Lung (tissue), 12 donors: ENCODE data around the gene SMIM33. TPM values are rescaled to one million over a fixed set of nuclear protein-coding genes. Genes with fewer than 3 reads are reported as not detected.
"Not testable (repeated sequence)": the region's sequence is repeated elsewhere in the genome, so short reads cannot be mapped to it uniquely, and the experiment has no call there.

Experiments
- ATAC-seq: fragments of 200-7000 bp; cut with Tn5 transposase; one replicate; pipeline ENCODE4 v1.9.1; 2020; ENCODE audit warnings: moderate number of reproducible peaks; ENCODE audit not compliant: insufficient read depth, low FRiP score
- DNase-seq, 3 donors: peaks; one replicate each; pipeline ENCODE4 v3.0.0-alpha.2; 2013 to 2017
- H3K27ac ChIP-seq, 2 donors: one replicate each; pipeline ENCODE4 v1.5.1; 2013; ENCODE audit warnings: mild to moderate bottlenecking in 2 of 2, moderate library complexity in 2 of 2, control low read depth in 1 of 2, inconsistent platforms in 1 of 2, low read depth in 1 of 2, low read length in 1 of 2
- H3K27me3 ChIP-seq, 3 donors: one replicate each; pipeline ENCODE4 v1.5.1; 2013; ENCODE audit warnings: low read length in 2 of 3; ENCODE audit not compliant: control insufficient read depth in 3 of 3, insufficient read depth in 3 of 3
- H3K36me3 ChIP-seq, 4 donors: one replicate each; pipeline ENCODE4 v1.5.1; 2013; ENCODE audit warnings: low read length in 4 of 4, mild to moderate bottlenecking in 1 of 4, moderate library complexity in 1 of 4; ENCODE audit not compliant: control insufficient read depth in 4 of 4, insufficient read depth in 4 of 4
- H3K4me1 ChIP-seq, 5 donors: one replicate each; pipeline ENCODE4 v1.5.1; 2013; ENCODE audit warnings: low read length in 5 of 5, mild to moderate bottlenecking in 2 of 5, moderate library complexity in 1 of 5; ENCODE audit not compliant: control insufficient read depth in 5 of 5, insufficient read depth in 5 of 5
- H3K4me3 ChIP-seq: one replicate; pipeline ENCODE4 v1.5.1; 2013; ENCODE audit warnings: mild to moderate bottlenecking, control low read depth, moderate library complexity
- H3K9ac ChIP-seq, 2 donors: one replicate each; pipeline ENCODE4 v1.5.1; 2013; ENCODE audit warnings: low read length in 2 of 2, control low read depth in 1 of 2; ENCODE audit not compliant: insufficient read depth in 1 of 2
- H3K9me3 ChIP-seq, 4 donors: one replicate each; pipeline ENCODE4 v1.5.1; 2013; ENCODE audit warnings: low read length in 3 of 4, mild to moderate bottlenecking in 1 of 4, moderate library complexity in 1 of 4; ENCODE audit not compliant: control insufficient read depth in 4 of 4, insufficient read depth in 3 of 4
- CTCF ChIP-seq: IDR thresholded peaks from 2 replicates; pipeline ENCODE4 v1.5.1; 2012; ENCODE audit warnings: mild to moderate bottlenecking; ENCODE audit errors: control extremely low read depth, extremely low read depth
- WGBS, 2 donors: extraction: QIAGEN DNeasy Blood & Tissue Kit; methylation state at CpG; one replicate each; pipeline ENCODE4 v1.1.7; 2013; 5-methylcytosine and 5-hydroxymethylcytosine counted together
- polyA plus RNA-seq, 2 donors: library from polyadenylated mRNA; stranded (reverse); fragments of 200-250 nt; gene quantifications; one replicate each; pipeline ENCODE4 v1.2.1, GENCODE V29; 2013
- total RNA-seq, 2 donors: library from RNA; depleted of rRNA in 1 of 2; stranded (reverse); fragments of >200 nt in 1 of 2; gene quantifications; one replicate each; pipeline ENCODE4 v1.2.1, GENCODE V29; 2014 to 2021
- donor health status: control.
- donor health status: control.
- donor health status: Bipolar disorder and iron deficiency.
- donor health status: healthy.
- donor health status: DM: yes; HTN: yes; CAD: no.

The SMIM33 gene
- total and polyA plus RNA-seq, 4 donors, result 0.17 TPM; not detected in 3

- H3K4me3 ChIP-seq, result no peak overlapping the region
- WGBS, 2 donors, result 59 to 82% methylated on average over 2 of the region's 2 CpGs
- DNase-seq (no peak), ATAC-seq (peak; percentile 24)
- no peaks in the 10 kb centered on the region for H3K27me3 ChIP-seq
- peaks cover 0 to 28% (median 10%) of the 10 kb centered on the region in 4 donors for H3K36me3 ChIP-seq
- no peak for TF ChIP-seq CTCF
- H3K9ac ChIP-seq, result no peak overlapping the region
- peaks cover 0 to 26% (median 8%) of the 10 kb centered on the region in 5 donors for H3K4me1 ChIP-seq
- peak overlapping the region in 1 of 2 donors; percentile 80 for H3K27ac ChIP-seq
- no peaks in the 10 kb centered on the region for H3K9me3 ChIP-seq
Measured at GRCh38 chr5:139473565-139473964, 2.8 kb downstream of the SMIM33 start.

DNA sequence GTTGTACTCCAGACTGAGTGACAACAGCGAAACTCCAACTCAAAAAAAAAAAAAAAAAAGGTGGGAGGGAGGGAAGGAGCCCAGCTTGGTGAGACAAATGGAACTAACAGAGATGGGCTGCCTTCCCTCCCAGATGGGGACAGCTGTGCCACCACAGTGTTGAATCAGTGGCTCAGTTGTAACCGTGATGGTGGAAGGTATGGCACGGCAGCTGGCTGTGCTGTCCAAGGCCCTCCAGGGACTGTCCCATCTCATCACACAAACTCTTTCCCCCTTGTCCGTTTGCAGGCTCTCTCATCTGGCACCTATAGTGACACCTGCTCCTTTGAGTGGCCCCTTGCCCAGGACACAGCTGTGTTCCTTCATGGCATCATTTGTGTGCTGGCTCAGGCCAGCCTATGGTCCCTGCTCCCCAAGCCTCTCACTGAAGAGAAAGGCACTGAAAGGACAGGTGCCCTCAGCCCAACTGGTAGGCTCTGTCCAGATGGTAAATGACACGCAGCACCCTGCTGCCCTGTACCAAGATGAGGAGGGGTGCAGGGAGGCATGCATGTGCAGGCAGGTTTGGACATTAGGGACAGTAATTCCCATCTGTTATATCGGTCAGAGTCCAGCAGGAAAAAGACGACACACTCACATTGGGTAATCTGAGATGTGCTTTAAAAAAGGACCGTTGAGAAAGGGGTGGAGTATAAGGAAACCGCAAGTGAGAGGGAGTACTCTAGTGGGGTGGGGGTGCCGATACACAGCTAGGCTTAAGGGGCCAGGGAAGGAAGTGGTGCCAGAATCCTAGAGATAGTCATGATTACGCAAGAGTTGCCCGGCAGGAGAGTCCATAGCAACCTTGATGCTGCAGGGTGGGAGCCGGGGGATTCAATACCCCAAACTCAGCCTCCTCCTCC, 4.3 kb downstream of the SMIM33 start:
- WGBS, 2 donors, result 22 to 32% methylated on average over 13 of the region's 13 CpGs
- H3K27me3 ChIP-seq, result no peaks in the 10 kb centered on the region
- peak overlapping the region in 1 of 2 donors; percentile 42 for H3K9ac ChIP-seq
- H3K4me1 ChIP-seq, result peaks cover 0 to 26% (median 8%) of the 10 kb centered on the region in 5 donors
- no peak overlapping the region for H3K4me3 ChIP-seq
- ATAC-seq, result no peak
- TF ChIP-seq CTCF, result no peak
- DNase-seq, result peak; percentile 43 to 73 (median 57)
- peaks cover 0 to 33% (median 12%) of the 10 kb centered on the region in 4 donors for H3K36me3 ChIP-seq
- peak overlapping the region in 1 of 2 donors; percentile 59 for H3K27ac ChIP-seq
- H3K9me3 ChIP-seq, result no peaks in the 10 kb centered on the region

GRCh38 chr5:139475865-139476617, 5.2 kb downstream of the SMIM33 start:
- H3K36me3 ChIP-seq, result peaks cover 0 to 35% (median 12%) of the 10 kb centered on the region in 4 donors
- peak overlapping the region in 1 of 2 donors; percentile 28 for H3K27ac ChIP-seq
- WGBS, 2 donors, result 38 to 75% methylated on average over 13 of the region's 13 CpGs
- H3K9me3 ChIP-seq, result no peaks in the 10 kb centered on the region
- no peak for TF ChIP-seq CTCF
- DNase-seq, result no peak
- H3K9ac ChIP-seq, result no peak overlapping the region
- no peaks in the 10 kb centered on the region for H3K27me3 ChIP-seq
- H3K4me3 ChIP-seq, result no peak overlapping the region
- peaks cover 0 to 30% (median 10%) of the 10 kb centered on the region in 5 donors for H3K4me1 ChIP-seq
- no peak for ATAC-seq

DNA sequence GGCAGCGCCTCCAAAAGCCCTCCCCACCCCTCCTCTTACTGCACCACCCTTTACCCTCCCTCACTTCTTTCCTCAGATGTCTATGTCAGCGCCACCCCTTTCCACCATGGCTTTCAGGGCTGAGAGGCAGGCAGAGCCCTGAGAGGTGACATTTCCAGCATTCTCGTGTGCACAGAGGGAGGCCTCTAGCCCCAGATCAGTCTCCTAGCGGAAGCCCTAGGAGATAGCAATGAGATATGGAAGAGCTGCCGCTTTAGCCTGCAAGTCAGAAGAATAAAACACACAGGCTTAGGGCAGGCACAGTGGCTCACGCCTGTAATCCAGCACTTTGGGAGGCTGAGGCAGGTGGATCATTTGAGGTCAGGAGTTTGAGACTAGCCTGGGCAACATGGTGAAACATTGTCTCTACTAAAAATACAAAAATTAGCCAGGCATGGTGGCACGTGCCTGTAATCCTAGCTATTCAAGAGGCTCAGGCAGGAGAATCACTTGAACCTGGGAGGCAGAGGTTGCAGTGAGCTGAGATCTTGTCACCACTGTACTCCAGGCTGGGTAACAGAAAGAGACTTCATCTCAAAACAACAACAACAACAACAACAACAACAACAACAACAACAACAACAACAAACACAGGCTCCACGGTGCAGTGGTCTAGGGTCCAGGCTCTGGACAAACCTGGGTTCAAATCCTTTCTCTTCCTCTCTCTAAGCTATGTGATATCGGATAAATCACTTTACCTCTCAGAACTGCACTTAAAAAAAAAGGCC, 8.0 kb downstream of the SMIM33 start:
- H3K9ac ChIP-seq, ATAC-seq, H3K4me3 ChIP-seq, DNase-seq, H3K9me3 ChIP-seq, H3K27me3 ChIP-seq: not testable (repeated sequence)
- H3K27ac ChIP-seq, result peak overlapping the region in 1 of 2 donors; percentile 17
- peaks cover 0 to 37% (median 14%) of the 10 kb centered on the region in 5 donors for H3K4me1 ChIP-seq
- 75 to 80% methylated on average over 9 of the region's 9 CpGs for WGBS, 2 donors
- peaks cover 0 to 35% (median 12%) of the 10 kb centered on the region in 4 donors for H3K36me3 ChIP-seq

- Histone ChIP-seq H3K36me3 (peaks cover 0 to 35% (median 12%) of the 10 kb centered on the region in 4 donors), H3K4me1 (peaks cover 0 to 34% (median 13%) of the 10 kb centered on the region in 5 donors)
- 90 to 96% methylated on average over 3 to 4 of the region's 4 CpGs for WGBS, 2 donors
- not testable (repeated sequence) for H3K4me3 ChIP-seq, ATAC-seq, H3K9me3 ChIP-seq, H3K9ac ChIP-seq, H3K27me3 ChIP-seq, H3K27ac ChIP-seq, DNase-seq
Measured at GRCh38 chr5:139479729-139480128, 8.9 kb downstream of the SMIM33 start.
